ENCODE data around the gene LHX4. TPM values are rescaled to one million over a fixed set of nuclear protein-coding genes. Genes with fewer than 3 reads are reported as not detected.

Gene LHX4
- total RNA-seq, 2 experiments from 2014 or later: not detected

Other genes with a start within 250 kb of the LHX4 start
- gene QSOX1, start 75.4 kb upstream of the LHX4 start, total RNA-seq: 10 to 100 TPM; 23.9 to 25.2 TPM